ENCODE data around the gene SSU72. TPM values are rescaled to one million over a fixed set of nuclear protein-coding genes. Genes with fewer than 3 reads are reported as not detected.
A peak's percentile ranks its signal among the peaks of the same experiment; 100 is the strongest.

The SSU72 gene
- total and polyA plus RNA-seq, 7 experiments from 2014 or later = 121 to 267 (median 143) TPM

DNA sequence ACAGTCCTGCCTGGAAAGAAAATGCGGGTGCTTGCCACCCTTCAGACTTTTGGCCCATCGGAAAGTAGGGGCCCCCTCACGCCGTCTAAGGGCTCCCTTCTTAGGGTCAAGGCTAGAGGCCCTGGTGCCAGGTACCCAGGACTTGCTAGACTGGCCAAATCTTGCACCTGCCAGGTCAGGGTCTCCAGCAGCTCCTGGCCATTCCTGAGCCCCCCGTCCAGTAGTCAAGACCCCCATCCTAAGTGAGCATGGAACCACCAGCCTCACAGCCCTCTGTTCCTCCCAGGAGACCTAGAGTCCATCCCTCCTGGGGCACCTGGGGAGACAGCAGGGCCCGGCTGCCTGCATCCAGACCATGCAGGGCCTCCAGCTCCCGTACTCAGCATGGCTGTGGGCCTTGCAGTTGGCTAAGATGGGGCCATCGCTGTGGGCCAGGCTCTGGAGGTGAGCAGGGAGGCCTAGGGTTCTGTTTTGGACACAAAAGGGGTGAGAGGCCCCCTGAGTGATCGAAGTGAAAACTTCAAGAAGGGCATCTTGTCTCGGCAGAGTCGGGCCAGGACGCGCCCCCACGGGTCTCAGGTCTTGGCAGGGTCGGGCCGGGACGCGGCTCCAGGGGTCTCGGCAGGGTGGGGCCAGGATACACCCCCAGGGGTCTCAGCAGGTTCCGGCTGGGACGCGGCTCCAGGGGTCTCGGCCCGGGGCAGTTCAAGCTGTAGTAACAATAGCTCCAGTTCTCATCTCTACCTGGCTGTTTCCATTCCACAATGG is 19.4 kb upstream of the SSU72 start:
- H3K4me1 ChIP-seq (ENCODE audit: control insufficient read depth in 2 of 2, insufficient read depth in 2 of 2, low read length in 2 of 2) = no peaks in the 10 kb centered on the region
- no peaks in the 10 kb centered on the region for H3K36me3 ChIP-seq (ENCODE audit: control insufficient read depth in 2 of 3, insufficient read depth in 3 of 3, low read length in 3 of 3)
- ChIA-PET CTCF (no interaction called here), POLR2A (interaction anchor here (1.1 to 1.2 kb wide), 2 partner anchors 17 to 20 kb away, joined by 3 read pairs; no protein-coding TSS in a partner anchor)
- intact Hi-C loops (cut with micrococcal nuclease) = no loop called here
- peaks cover 0 to 7% (median 0%) of the 10 kb centered on the region in 5 donors for H3K27me3 Mint-ChIP-seq
- H3K27ac Mint-ChIP-seq = peak overlapping the region in 1 of 9 donors; percentile 70
- peaks cover 0 to 10% (median 4%) of the 10 kb centered on the region in 7 donors for H3K4me1 Mint-ChIP-seq
- peaks cover 0 to 2% (median 0%) of the 10 kb centered on the region in 11 donors for H3K9me3 Mint-ChIP-seq
- DNase-seq (no peak), ATAC-seq (no peak)
- no peak overlapping the region for H3K27ac ChIP-seq (ENCODE audit: low read depth, low read length)
- H3K4me3 ChIP-seq (ENCODE audit: low read length) = no peak overlapping the region
- no peak overlapping the region for H3K4me3 Mint-ChIP-seq
- H3K9me3 ChIP-seq (ENCODE audit: control insufficient read depth in 2 of 3, low read length in 3 of 3) = no peaks in the 10 kb centered on the region
- H3K27me3 ChIP-seq (ENCODE audit: control insufficient read depth in 2 of 2, insufficient read depth in 2 of 2, low read length in 2 of 2) = peaks cover 0 to 4% of the 10 kb centered on the region in 2 donors
- H3K36me3 Mint-ChIP-seq = no peaks in the 10 kb centered on the region

DNA sequence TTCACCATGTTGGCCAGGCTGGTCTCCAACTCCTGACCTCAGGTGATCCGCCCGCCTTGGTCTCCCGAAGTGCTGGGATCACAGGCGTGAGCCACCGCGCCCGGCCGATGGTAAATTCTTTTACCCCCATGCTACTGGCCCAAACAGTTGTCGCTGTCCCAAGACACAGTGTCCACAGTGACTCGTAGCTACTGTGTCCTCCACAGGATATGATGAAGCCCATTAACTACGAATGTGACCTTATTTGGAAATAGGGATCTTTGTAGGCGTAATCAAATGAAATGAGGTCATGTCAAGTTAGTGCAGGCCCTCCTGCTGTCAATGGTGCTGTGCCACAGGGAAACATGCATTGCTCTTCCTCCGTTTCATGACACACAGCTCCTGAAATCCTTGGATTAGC is 16.8 kb upstream of the SSU72 start:
- POLR2A ChIA-PET = no interaction called here
- intact Hi-C loops (cut with micrococcal nuclease) = no loop called here
- CTCF ChIA-PET = interaction anchor here (0.6 kb wide), 1 partner anchor 87 kb away, joined by 5 read pairs; no protein-coding TSS in a partner anchor
- peaks cover 0 to 6% (median 0%) of the 10 kb centered on the region in 5 donors for H3K27me3 Mint-ChIP-seq
- H3K27ac ChIP-seq (ENCODE audit: low read depth, low read length) = no peak overlapping the region
- H3K27ac Mint-ChIP-seq = no peak overlapping the region
- no peak overlapping the region for H3K4me3 ChIP-seq (ENCODE audit: low read length)
- H3K27me3 ChIP-seq (ENCODE audit: control insufficient read depth in 2 of 2, insufficient read depth in 2 of 2, low read length in 2 of 2) = peaks cover 0 to 4% of the 10 kb centered on the region in 2 donors
- H3K9me3 ChIP-seq (ENCODE audit: control insufficient read depth in 2 of 3, low read length in 3 of 3) = no peaks in the 10 kb centered on the region
- H3K4me1 ChIP-seq (ENCODE audit: control insufficient read depth in 2 of 2, insufficient read depth in 2 of 2, low read length in 2 of 2) = no peaks in the 10 kb centered on the region
- peaks cover 0 to 2% (median 0%) of the 10 kb centered on the region in 11 donors for H3K9me3 Mint-ChIP-seq
- H3K36me3 ChIP-seq (ENCODE audit: control insufficient read depth in 2 of 3, insufficient read depth in 3 of 3, low read length in 3 of 3) = no peaks in the 10 kb centered on the region
- DNase-seq = no peak
- ATAC-seq = no peak
- H3K36me3 Mint-ChIP-seq = no peaks in the 10 kb centered on the region
- no peak overlapping the region for H3K4me3 Mint-ChIP-seq
- no peaks in the 10 kb centered on the region for H3K4me1 Mint-ChIP-seq

- intact Hi-C loops (cut with micrococcal nuclease) = no loop called here
- DNase-seq (no peak), ATAC-seq (no peak)
- no peak overlapping the region for H3K4me3 Mint-ChIP-seq
- H3K4me1 ChIP-seq (ENCODE audit: control insufficient read depth in 2 of 2, insufficient read depth in 2 of 2, low read length in 2 of 2) = no peaks in the 10 kb centered on the region
- H3K9me3 ChIP-seq (ENCODE audit: control insufficient read depth in 2 of 3, low read length in 3 of 3) = no peaks in the 10 kb centered on the region
- no peaks in the 10 kb centered on the region for H3K36me3 ChIP-seq (ENCODE audit: control insufficient read depth in 2 of 3, insufficient read depth in 3 of 3, low read length in 3 of 3)
- no peak overlapping the region for H3K4me3 ChIP-seq (ENCODE audit: low read length)
- no peaks in the 10 kb centered on the region for H3K9me3 Mint-ChIP-seq
- H3K27ac ChIP-seq (ENCODE audit: low read depth, low read length) = no peak overlapping the region
- H3K27me3 ChIP-seq (ENCODE audit: control insufficient read depth in 2 of 2, insufficient read depth in 2 of 2, low read length in 2 of 2) = no peaks in the 10 kb centered on the region
- CTCF ChIA-PET = interaction anchor here (0.6 kb wide), 1 partner anchor 96 kb away, joined by 4 read pairs; no protein-coding TSS in a partner anchor
- H3K4me1 Mint-ChIP-seq = peaks cover 0 to 5% (median 0%) of the 10 kb centered on the region in 7 donors
- H3K36me3 Mint-ChIP-seq = no peaks in the 10 kb centered on the region
- H3K27me3 Mint-ChIP-seq = peaks cover 0 to 13% (median 9%) of the 10 kb centered on the region in 5 donors
- H3K27ac Mint-ChIP-seq = no peak overlapping the region
- POLR2A ChIA-PET = no interaction called here
Measured at GRCh38 chr1:1583347-1584010, 8.8 kb upstream of the SSU72 start.

DNA sequence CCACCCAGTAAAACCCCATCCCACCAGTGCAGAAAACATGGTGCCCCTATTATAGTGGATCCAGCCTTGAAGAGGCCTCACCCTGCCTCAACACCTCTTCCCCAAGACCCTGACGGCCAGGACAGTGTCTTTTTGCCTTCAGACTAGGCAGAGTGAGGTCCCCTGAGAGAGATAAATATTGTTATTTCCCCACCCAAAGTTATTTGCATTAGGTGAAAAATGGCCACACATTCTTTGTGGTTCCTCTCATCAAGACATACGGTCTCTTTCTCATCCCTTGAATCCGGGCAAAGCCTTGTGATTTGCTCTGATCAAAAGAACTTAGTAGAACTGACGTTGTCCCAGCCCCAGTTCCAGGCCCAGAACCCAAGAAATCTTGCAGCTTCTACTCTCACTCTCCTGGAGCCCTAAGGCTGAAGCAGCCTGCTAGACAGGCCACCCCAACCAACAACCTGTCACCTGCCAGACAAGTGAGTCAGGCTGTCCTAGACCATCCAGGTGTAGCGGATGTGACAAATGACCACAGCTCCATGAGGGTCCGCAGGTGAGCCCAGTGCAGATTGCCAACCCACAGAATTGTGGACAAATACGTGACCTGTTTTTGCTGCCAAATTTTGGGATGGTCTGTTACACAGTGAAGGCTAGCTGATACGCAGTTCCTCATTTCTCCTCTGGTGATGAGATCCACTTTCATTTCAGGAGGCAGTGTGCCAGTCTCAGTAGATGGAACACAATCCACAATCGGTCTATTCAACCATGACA is 8.1 kb upstream of the SSU72 start:
- no peak overlapping the region for H3K27ac ChIP-seq (ENCODE audit: low read depth, low read length)
- no peak for ATAC-seq
- H3K27ac Mint-ChIP-seq = no peak overlapping the region
- DNase-seq = no peak
- H3K9me3 ChIP-seq (ENCODE audit: control insufficient read depth in 2 of 3, low read length in 3 of 3) = no peaks in the 10 kb centered on the region
- H3K27me3 ChIP-seq (ENCODE audit: control insufficient read depth in 2 of 2, insufficient read depth in 2 of 2, low read length in 2 of 2) = no peaks in the 10 kb centered on the region
- H3K36me3 Mint-ChIP-seq = no peaks in the 10 kb centered on the region
- H3K36me3 ChIP-seq (ENCODE audit: control insufficient read depth in 2 of 3, insufficient read depth in 3 of 3, low read length in 3 of 3) = no peaks in the 10 kb centered on the region
- peaks cover 0 to 5% (median 0%) of the 10 kb centered on the region in 7 donors for H3K4me1 Mint-ChIP-seq
- H3K4me1 ChIP-seq (ENCODE audit: control insufficient read depth in 2 of 2, insufficient read depth in 2 of 2, low read length in 2 of 2) = no peaks in the 10 kb centered on the region
- H3K27me3 Mint-ChIP-seq = peaks cover 0 to 13% (median 9%) of the 10 kb centered on the region in 5 donors
- no peak overlapping the region for H3K4me3 ChIP-seq (ENCODE audit: low read length)
- intact Hi-C loops (cut with micrococcal nuclease) = no loop called here
- ChIA-PET CTCF (interaction anchor here (1.2 kb wide), 1 partner anchor 16 kb away, joined by 3 read pairs; no protein-coding TSS in a partner anchor), POLR2A (no interaction called here)
- no peak overlapping the region for H3K4me3 Mint-ChIP-seq
- H3K9me3 Mint-ChIP-seq = no peaks in the 10 kb centered on the region

DNA sequence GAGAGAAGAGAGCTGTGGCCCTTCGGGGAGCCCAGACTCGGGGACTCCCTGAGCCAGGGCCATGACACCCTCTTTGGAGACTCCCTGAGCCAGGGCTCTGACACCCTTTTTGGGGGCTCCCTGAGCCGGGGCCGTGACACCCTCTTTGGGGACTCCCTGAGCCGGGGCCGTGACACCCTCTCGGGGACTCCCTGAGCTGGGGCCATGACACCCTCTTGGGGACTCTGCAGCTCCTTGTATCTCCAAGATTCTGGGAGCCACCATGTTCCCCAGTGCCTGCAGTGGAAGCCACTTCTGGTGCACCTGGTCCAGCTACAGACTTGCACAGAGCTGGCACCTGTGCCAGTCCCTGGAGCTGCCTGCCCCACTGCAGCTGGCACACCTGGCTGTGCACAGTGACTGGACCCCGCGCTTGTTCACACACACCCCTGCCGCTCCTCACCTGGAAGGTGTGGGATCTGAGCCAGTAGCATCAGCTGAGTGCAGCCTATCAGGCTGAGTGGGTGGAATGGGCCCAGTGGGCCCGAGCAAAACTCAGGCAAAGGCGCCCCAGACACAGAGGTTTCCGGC is 3.8 kb upstream of the SSU72 start:
- Histone ChIP-seq H3K4me3 (ENCODE audit: low read length) (no peak overlapping the region), H3K4me1 (ENCODE audit: control insufficient read depth in 2 of 2, insufficient read depth in 2 of 2, low read length in 2 of 2) (peaks cover 5 to 6% of the 10 kb centered on the region in 2 donors), H3K36me3 (ENCODE audit: control insufficient read depth in 2 of 3, insufficient read depth in 3 of 3, low read length in 3 of 3) (peaks cover 0 to 10% (median 0%) of the 10 kb centered on the region in 3 experiments), H3K27me3 (ENCODE audit: control insufficient read depth in 2 of 2, insufficient read depth in 2 of 2, low read length in 2 of 2) (no peaks in the 10 kb centered on the region), H3K27ac (ENCODE audit: low read depth, low read length) (no peak overlapping the region), H3K9me3 (ENCODE audit: control insufficient read depth in 2 of 3, low read length in 3 of 3) (no peaks in the 10 kb centered on the region)
- POLR2A ChIA-PET = interaction anchor here (0.7 to 4.9 kb wide), 5 partner anchors 13 to 36 kb away, joined by 3 to 37 read pairs (median 4); partner anchors contain the start of gene MIB2
- CTCF ChIA-PET = interaction anchor here (0.6 kb wide), 1 partner anchor 507 kb away, joined by 5 read pairs; no protein-coding TSS in a partner anchor
- Mint-ChIP-seq H3K36me3 (peaks cover 0 to 4% (median 0%) of the 10 kb centered on the region in 5 donors), H3K27me3 (peaks cover 0 to 13% (median 6%) of the 10 kb centered on the region in 5 donors), H3K4me3 (no peak overlapping the region), H3K4me1 (peaks cover 5 to 20% (median 15%) of the 10 kb centered on the region in 7 donors), H3K9me3 (peaks cover 0 to 5% (median 0%) of the 10 kb centered on the region in 11 donors), H3K27ac (peak overlapping the region in 1 of 9 donors; percentile 57)
- intact Hi-C loops (cut with micrococcal nuclease) = no loop called here
- DNase-seq (no peak), ATAC-seq (no peak)

Data from naive thymus-derived CD4-positive, alpha-beta T cell (primary cell).